ENCODE data around the gene STX1A.
"Not testable (repeated sequence)": the region's sequence is repeated elsewhere in the genome, so short reads cannot be mapped to it uniquely, and the experiment has no call there.

Gene STX1A

GRCh38 chr7:73717025-73717807 is 2.3 kb downstream of the STX1A start:
- H4K20me1 ChIP-seq (ENCODE audit: insufficient read depth, low read length): no peaks in the 10 kb centered on the region

GRCh38 chr7:73716318-73716890 is 3.1 kb downstream of the STX1A start:
- Histone ChIP-seq H3K36me3 (ENCODE audit: insufficient read depth, low read length) (no peaks in the 10 kb centered on the region), H3K4me2 (ENCODE audit: low read length) (no peak overlapping the region), H3K9me2 (ENCODE audit: low read depth, low read length) (no peaks in the 10 kb centered on the region), H3K4me1 (ENCODE audit: insufficient read depth, low read length, severe bottlenecking) (peaks cover 19% of the 10 kb centered on the region), H3K9ac (ENCODE audit: low read length) (no peak overlapping the region), H2AFZ (ENCODE audit: low read length) (no peak overlapping the region), H4K20me1 (ENCODE audit: insufficient read depth, low read length) (no peaks in the 10 kb centered on the region), H3K27me3 (ENCODE audit: insufficient read depth, low read length) (0 out of 2 replicates have a peak, but pooled peaks cover 5% of the 10 kb centered on the region), H3K4me3 (ENCODE audit: low read depth, low read length, poor library complexity, severe bottlenecking) (no peak overlapping the region), H3K27ac (ENCODE audit: low read depth, low read length, poor library complexity, severe bottlenecking) (no peak overlapping the region), H3K9me3 (ENCODE audit: low read length) (no peaks in the 10 kb centered on the region), H3K79me2 (ENCODE audit: insufficient read depth, low read length) (no peaks in the 10 kb centered on the region), H3F3A (ENCODE audit: insufficient read depth, low read length) (no peaks in the 10 kb centered on the region)
- TF ChIP-seq CTCF (IDR thresholded peaks at IDR 0.05; ENCODE audit: low read length) (no peak), EZH2 (IDR thresholded peaks at IDR 0.05; ENCODE audit: borderline replicate concordance, low read length) (no peak)

More at GRCh38 chr7:73717025-73717807, 2.3 kb downstream of the STX1A start:
- Histone ChIP-seq H3F3A (ENCODE audit: insufficient read depth, low read length) (no peaks in the 10 kb centered on the region), H3K36me3 (ENCODE audit: insufficient read depth, low read length) (no peaks in the 10 kb centered on the region), H2AFZ (ENCODE audit: low read length) (no peak overlapping the region), H3K4me3 (ENCODE audit: low read depth, low read length, poor library complexity, severe bottlenecking) (no peak overlapping the region), H3K9me3 (ENCODE audit: low read length) (no peaks in the 10 kb centered on the region), H3K27ac (ENCODE audit: low read depth, low read length, poor library complexity, severe bottlenecking) (no peak overlapping the region), H3K9me2 (ENCODE audit: low read depth, low read length) (no peaks in the 10 kb centered on the region), H3K4me2 (ENCODE audit: low read length) (no peak overlapping the region), H3K4me1 (ENCODE audit: insufficient read depth, low read length, severe bottlenecking) (peaks cover 19% of the 10 kb centered on the region), H3K9ac (ENCODE audit: low read length) (no peak overlapping the region), H3K27me3 (ENCODE audit: insufficient read depth, low read length) (0 out of 2 replicates have a peak, but pooled peaks cover 5% of the 10 kb centered on the region), H3K79me2 (ENCODE audit: insufficient read depth, low read length) (no peaks in the 10 kb centered on the region)
- TF ChIP-seq CTCF (IDR thresholded peaks at IDR 0.05; ENCODE audit: low read length) (no peak), EZH2 (IDR thresholded peaks at IDR 0.05; ENCODE audit: borderline replicate concordance, low read length) (no peak)

- H3K79me2 ChIP-seq (ENCODE audit: insufficient read depth, low read length): no peaks in the 10 kb centered on the region
- H4K20me1 ChIP-seq (ENCODE audit: insufficient read depth, low read length): no peaks in the 10 kb centered on the region
- H3K4me3 ChIP-seq (ENCODE audit: low read depth, low read length, poor library complexity, severe bottlenecking): no peak overlapping the region
- H3K36me3 ChIP-seq (ENCODE audit: insufficient read depth, low read length): no peaks in the 10 kb centered on the region
- H3K27me3 ChIP-seq (ENCODE audit: insufficient read depth, low read length): 0 out of 2 replicates have a peak, but pooled peaks cover 5% of the 10 kb centered on the region
- no peaks in the 10 kb centered on the region for H3K9me3 ChIP-seq (ENCODE audit: low read length)
- H3K9ac ChIP-seq (ENCODE audit: low read length): no peak overlapping the region
- TF ChIP-seq CTCF (IDR thresholded peaks at IDR 0.05; ENCODE audit: low read length): no peak
- TF ChIP-seq EZH2 (IDR thresholded peaks at IDR 0.05; ENCODE audit: borderline replicate concordance, low read length): no peak
- H3K4me2 ChIP-seq (ENCODE audit: low read length): no peak overlapping the region
- no peaks in the 10 kb centered on the region for H3K9me2 ChIP-seq (ENCODE audit: low read depth, low read length)
- no peak overlapping the region for H2AFZ ChIP-seq (ENCODE audit: low read length)
- H3K27ac ChIP-seq (ENCODE audit: low read depth, low read length, poor library complexity, severe bottlenecking): no peak overlapping the region
- H3K4me1 ChIP-seq (ENCODE audit: insufficient read depth, low read length, severe bottlenecking): peaks cover 19% of the 10 kb centered on the region
- H3F3A ChIP-seq (ENCODE audit: insufficient read depth, low read length): no peaks in the 10 kb centered on the region
Measured at GRCh38 chr7:73715648-73716317, 3.7 kb downstream of the STX1A start.

GRCh38 chr7:73713319-73713718 is 6.2 kb downstream of the STX1A start:
- H3K79me2 ChIP-seq (ENCODE audit: insufficient read depth, low read length); H3K27me3 ChIP-seq (ENCODE audit: insufficient read depth, low read length); H3K4me3 ChIP-seq (ENCODE audit: low read depth, low read length, poor library complexity, severe bottlenecking); H3K4me1 ChIP-seq (ENCODE audit: insufficient read depth, low read length, severe bottlenecking); H3K9me2 ChIP-seq (ENCODE audit: low read depth, low read length); H4K20me1 ChIP-seq (ENCODE audit: insufficient read depth, low read length); H3K27ac ChIP-seq (ENCODE audit: low read depth, low read length, poor library complexity, severe bottlenecking); H2AFZ ChIP-seq (ENCODE audit: low read length); H3K9me3 ChIP-seq (ENCODE audit: low read length); H3K4me2 ChIP-seq (ENCODE audit: low read length); H3F3A ChIP-seq (ENCODE audit: insufficient read depth, low read length); H3K36me3 ChIP-seq (ENCODE audit: insufficient read depth, low read length); H3K9ac ChIP-seq (ENCODE audit: low read length): not testable (repeated sequence)

Data from OCI-LY1 (cell line).